GM06990 (cell line): ENCODE data around the gene PTGR2.

Source experiments
- DNase-seq: peaks from one replicate; pipeline ENCODE4 v3.0.0-alpha.2; 2011; ENCODE audit not compliant: insufficient read length; ENCODE audit errors: extremely low read depth
- H3K27me3 ChIP-seq: replicated peaks from 2 replicates; pipeline ENCODE4 v1.6.0; 2011; ENCODE audit warnings: low read length; ENCODE audit not compliant: control insufficient read depth, insufficient read depth
- H3K36me3 ChIP-seq: 2 replicates; pipeline ENCODE4 v1.5.1; 2011; ENCODE audit warnings: low read length; ENCODE audit not compliant: control insufficient read depth, insufficient read depth
- H3K4me3 ChIP-seq: replicated peaks from 2 replicates; pipeline ENCODE4 v1.5.1; 2011; ENCODE audit warnings: low read depth, mild to moderate bottlenecking, control low read depth, low read length
- CTCF ChIP-seq: IDR thresholded peaks from 2 replicates; pipeline ENCODE4 v1.5.1; 2011; ENCODE audit warnings: low read length, control low read depth, mild to moderate bottlenecking, inconsistent platforms; ENCODE audit not compliant: insufficient read depth, poor library complexity, severe bottlenecking

Gene PTGR2

GRCh38 chr14:73878436-73878835 is 26.8 kb downstream of the PTGR2 start:
- no peak for TF ChIP-seq CTCF
- Histone ChIP-seq H3K36me3 (no peaks in the 10 kb centered on the region), H3K27me3 (no peaks in the 10 kb centered on the region), H3K4me3 (no peak overlapping the region)
- DNase-seq: no peak

- no peak for TF ChIP-seq CTCF
These were observed 27.4 kb downstream of the PTGR2 start for GRCh38 chr14:73879027-73879426.

GRCh38 chr14:73884438-73885190 is 33.0 kb downstream of the PTGR2 start:
- TF ChIP-seq CTCF: no peak
- no peak for DNase-seq
- H3K36me3 ChIP-seq: no peaks in the 10 kb centered on the region

More at GRCh38 chr14:73879027-73879426, 27.4 kb downstream of the PTGR2 start:
- Histone ChIP-seq H3K4me3 (no peak overlapping the region), H3K27me3 (no peaks in the 10 kb centered on the region), H3K36me3 (no peaks in the 10 kb centered on the region)
- DNase-seq: no peak

GRCh38 chr14:73886449-73887317 is 35.1 kb downstream of the PTGR2 start, which contains the start of gene ZNF410:
ZNF410 (plus strand) TSS chr14:73886859; CDS start chr14:73892176, 5,317 bp downstream.
- Histone ChIP-seq H3K27me3 (no peaks in the 10 kb centered on the region), H3K36me3 (no peaks in the 10 kb centered on the region), H3K4me3 (peak within 1 kb of the TSS; percentile 89)
- DNase-seq: peak; percentile 96
- TF ChIP-seq CTCF: no peak

More at GRCh38 chr14:73884438-73885190, 33.0 kb downstream of the PTGR2 start:
- H3K27me3 ChIP-seq: no peaks in the 10 kb centered on the region
- peak overlapping the region; percentile 89 for H3K4me3 ChIP-seq

GRCh38 chr14:73887318-73887616 is 35.6 kb downstream of the PTGR2 start:
- Histone ChIP-seq H3K36me3 (no peaks in the 10 kb centered on the region), H3K4me3 (peak overlapping the region; percentile 89), H3K27me3 (no peaks in the 10 kb centered on the region)
- DNase-seq: no peak
- no peak for TF ChIP-seq CTCF
